RWPE1 (cell line): ENCODE data around the gene FBXO30.

Source experiments
- CTCF ChIA-PET: fragments of 350-600 bp; sonication (Branson Sonifier 250); formaldehyde crosslinking; extraction: SDS; loops from one replicate; lab custom pipeline; 2021; lab: Yijun Ruan, JAX
- POLR2A ChIA-PET: fragments of 400-600 bp; formaldehyde crosslinking; extraction: SDS; loops from one replicate; lab custom pipeline; 2020; ENCODE audit warnings: antibody characterized with exemption; ENCODE audit not compliant: low non-redundant PET; lab: Yijun Ruan, JAX
- DNase-seq: peaks from one replicate; pipeline ENCODE4 v3.0.0; 2012; ENCODE audit warnings: low spot score
- H3K27ac ChIP-seq: fragments of 450-650 bp; 2 replicates; pipeline ENCODE4 v1.5.1; 2017
- CTCF ChIP-seq: fragments of 450-650 bp; conservative IDR thresholded peaks from 2 replicates; pipeline ENCODE4 v1.5.1; 2017; ENCODE audit warnings: low read depth, mild to moderate bottlenecking

Gene FBXO30

GRCh38 chr6:145836772-145837171 is 22.2 kb upstream of the FBXO30 start:
- TF ChIP-seq CTCF = no peak
- ChIA-PET POLR2A (interaction anchor here (0.6 kb wide), 1 partner anchor 50 kb away, joined by 4 read pairs; no protein-coding TSS in a partner anchor), CTCF (interaction anchor here (0.7 kb wide), 1 partner anchor 51 kb away, joined by 3 read pairs; no protein-coding TSS in a partner anchor)
- H3K27ac ChIP-seq = no peak overlapping the region
- no peak for DNase-seq

- ChIA-PET CTCF (no interaction called here), POLR2A (no interaction called here)
- H3K27ac ChIP-seq = no peak overlapping the region
Observed at GRCh38 chr6:145836170-145836569, 21.6 kb upstream of the FBXO30 start.

GRCh38 chr6:145830612-145831011 is 16.0 kb upstream of the FBXO30 start:
- TF ChIP-seq CTCF = no peak
- no peak for DNase-seq
- ChIA-PET POLR2A (no interaction called here), CTCF (interaction anchor here (0.7 kb wide), 1 partner anchor 348 kb away, joined by 3 read pairs; no protein-coding TSS in a partner anchor)
- no peak overlapping the region for H3K27ac ChIP-seq

More at GRCh38 chr6:145836170-145836569, 21.6 kb upstream of the FBXO30 start:
- no peak for DNase-seq
- TF ChIP-seq CTCF = no peak

- POLR2A ChIA-PET = no interaction called here
- CTCF ChIA-PET = interaction anchor here (0.7 kb wide), 1 partner anchor 347 kb away, joined by 3 read pairs; no protein-coding TSS in a partner anchor
- no peak for DNase-seq
- TF ChIP-seq CTCF = no peak
- no peak overlapping the region for H3K27ac ChIP-seq
Observed at GRCh38 chr6:145829950-145830349, 15.4 kb upstream of the FBXO30 start.

- DNase-seq = no peak
- H3K27ac ChIP-seq = no peak overlapping the region
- ChIA-PET POLR2A (no interaction called here), CTCF (no interaction called here)
- no peak for TF ChIP-seq CTCF
Observed at GRCh38 chr6:145829102-145829501, 14.5 kb upstream of the FBXO30 start.

- ChIA-PET CTCF (interaction anchor here (0.6 kb wide), 1 partner anchor 105 kb away, joined by 3 read pairs; no protein-coding TSS in a partner anchor), POLR2A (no interaction called here)
- TF ChIP-seq CTCF = no peak
- H3K27ac ChIP-seq = no peak overlapping the region
- no peak for DNase-seq
Observed at GRCh38 chr6:145824344-145824743, 9.7 kb upstream of the FBXO30 start.
